Measurements from ENCODE around the gene TNFRSF12A. TPM values are rescaled to one million over a fixed set of nuclear protein-coding genes. Genes with fewer than 3 reads are reported as not detected.
"Not testable (repeated sequence)": the region's sequence is repeated elsewhere in the genome, so short reads cannot be mapped to it uniquely, and the experiment has no call there.

TNFRSF12A gene
- total RNA-seq, 2 experiments from 2014 or later: 11.8 to 13.5 TPM

DNA sequence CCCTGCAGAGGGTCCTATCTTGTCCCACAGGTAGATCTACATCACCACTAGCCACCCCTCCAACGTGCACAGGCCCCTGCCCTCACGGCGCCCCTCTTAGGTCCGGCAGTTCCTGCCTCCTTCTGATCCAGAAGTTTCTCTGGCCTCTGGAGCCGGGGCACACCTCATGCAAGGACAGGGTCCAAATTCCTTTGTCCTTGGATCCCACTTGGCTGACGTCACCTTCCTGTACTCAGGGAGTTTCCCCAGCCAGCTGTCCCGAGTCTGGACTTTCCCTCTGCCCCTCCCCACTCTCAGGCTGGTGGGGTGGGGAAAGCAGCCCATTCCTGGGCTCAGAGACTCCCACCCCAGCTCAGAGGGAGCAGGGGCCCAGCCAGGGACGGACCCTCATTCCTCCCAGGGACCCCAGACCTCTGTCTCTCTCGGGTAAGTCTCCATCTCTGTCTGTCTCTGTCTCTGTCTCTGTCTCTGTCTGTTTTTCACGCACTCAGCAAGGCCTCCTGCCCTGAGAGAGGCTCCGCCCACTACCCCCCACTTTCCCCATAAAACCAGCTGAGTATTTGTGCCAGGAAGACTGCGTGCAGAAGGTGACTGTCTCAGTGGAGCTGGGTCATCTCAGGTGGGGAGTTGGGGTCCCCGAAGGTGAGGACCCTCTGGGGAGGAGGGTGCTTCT is 45.0 kb downstream of the TNFRSF12A start, which contains the start of gene IL32:
Gene IL32, plus strand, starts transcription at position 572 of the 673 bp plus-strand sequence. CDS start 172 bp downstream, outside the sequence.
- Mint-ChIP-seq H3K4me1 (ENCODE audit: low read depth) (peaks cover 55% of the 10 kb centered on the region), H3K4me3 (peak within 1 kb of the TSS; percentile 97), H3K27me3 (no peaks in the 10 kb centered on the region), H3K9me3 (no peaks in the 10 kb centered on the region), H3K36me3 (ENCODE audit: low read depth) (peaks cover 45% of the 10 kb centered on the region), H3K27ac (peak within 1 kb of the TSS; percentile 99)
- ATAC-seq: peak; percentile 55
- DNase-seq: peak; percentile 77
- CTCF ChIA-PET: interaction anchor here (0.6 to 14.0 kb wide), 6 partner anchors 10 to 103 kb away, joined by 3 to 288 read pairs (median 3); no protein-coding TSS in a partner anchor
- intact Hi-C loops (cut with micrococcal nuclease): no loop called here
- TF ChIP-seq CTCF (IDR thresholded peaks at IDR 0.05): no peak
- POLR2A ChIA-PET: interaction anchor here (0.9 to 4.0 kb wide), 10 partner anchors 11 to 107 kb away, joined by 3 to 49 read pairs (median 5); partner anchors contain the start of gene ZNF213

DNA sequence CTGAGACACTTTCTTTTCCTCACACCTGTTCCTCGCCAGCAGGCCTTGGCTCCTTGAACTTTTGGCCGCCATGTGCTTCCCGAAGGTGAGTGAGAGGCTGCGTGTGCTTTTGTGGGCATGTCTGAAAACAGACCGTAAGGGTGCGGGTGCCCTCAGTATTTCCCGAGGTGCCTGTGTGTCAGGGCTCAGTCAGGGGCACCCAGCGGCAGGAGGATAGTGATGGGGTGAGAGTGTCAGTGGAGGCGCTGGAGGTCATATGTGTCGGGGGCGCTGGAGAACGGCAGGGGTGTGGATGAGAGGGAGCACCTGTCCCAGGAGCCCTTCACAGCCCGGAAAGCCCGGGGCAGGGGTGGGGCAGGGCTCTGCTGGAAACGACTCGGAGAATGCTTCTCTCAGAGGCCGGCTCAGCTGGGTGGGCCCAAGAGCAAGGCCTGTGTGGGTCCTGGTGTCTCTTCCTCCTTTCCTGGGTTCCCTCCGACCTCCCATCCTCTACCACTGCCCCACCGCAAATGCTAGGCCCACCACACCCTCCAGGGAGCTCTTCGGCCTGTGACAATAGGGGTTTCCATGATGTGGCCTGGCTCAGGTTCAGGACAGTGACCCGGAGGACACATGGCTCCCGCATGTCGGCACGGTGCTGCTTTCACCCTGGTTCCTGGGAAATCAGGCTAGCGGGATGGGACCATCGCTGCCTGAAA is 45.7 kb downstream of the TNFRSF12A start:
- intact Hi-C loops (cut with micrococcal nuclease): no loop called here
- peaks cover 57% of the 10 kb centered on the region for H3K4me1 Mint-ChIP-seq (ENCODE audit: low read depth)
- ChIA-PET CTCF (interaction anchor here (0.6 to 14.0 kb wide), 8 partner anchors 9 to 102 kb away, joined by 3 to 288 read pairs (median 3); no protein-coding TSS in a partner anchor), POLR2A (interaction anchor here (0.8 to 4.0 kb wide), 7 partner anchors 10 to 106 kb away, joined by 3 to 49 read pairs (median 5); partner anchors contain the start of gene ZNF213)
- TF ChIP-seq CTCF (IDR thresholded peaks at IDR 0.05): no peak
- ATAC-seq (peak; percentile 13), DNase-seq (peak; percentile 45)
- no peaks in the 10 kb centered on the region for H3K9me3 Mint-ChIP-seq
- H3K27ac Mint-ChIP-seq: peak overlapping the region; percentile 99
- H3K4me3 Mint-ChIP-seq: peak overlapping the region; percentile 97
- peaks cover 48% of the 10 kb centered on the region for H3K36me3 Mint-ChIP-seq (ENCODE audit: low read depth)
- H3K27me3 Mint-ChIP-seq: no peaks in the 10 kb centered on the region

DNA sequence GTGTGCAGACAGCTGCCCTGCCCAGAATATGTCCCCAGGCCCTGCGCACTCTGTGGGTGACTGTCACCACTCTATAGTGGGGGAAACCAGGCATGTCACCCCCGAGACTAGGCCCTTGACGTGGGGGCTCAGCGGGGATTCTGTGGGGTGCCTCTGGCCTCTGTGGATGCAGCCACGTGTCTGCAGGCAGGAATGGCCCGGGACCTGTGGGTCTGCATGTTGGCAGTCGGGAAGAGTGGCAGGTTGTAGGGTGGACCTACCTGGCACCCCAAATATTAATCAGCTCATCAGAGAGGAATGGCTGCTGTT is 46.2 kb downstream of the TNFRSF12A start:
- no peak for TF ChIP-seq CTCF (IDR thresholded peaks at IDR 0.05)
- POLR2A ChIA-PET: interaction anchor here (0.8 to 4.0 kb wide), 6 partner anchors 10 to 106 kb away, joined by 3 to 49 read pairs (median 5); no protein-coding TSS in a partner anchor
- ATAC-seq (no peak), DNase-seq (no peak)
- H3K27me3 Mint-ChIP-seq: no peaks in the 10 kb centered on the region
- peaks cover 48% of the 10 kb centered on the region for H3K36me3 Mint-ChIP-seq (ENCODE audit: low read depth)
- no peaks in the 10 kb centered on the region for H3K9me3 Mint-ChIP-seq
- peak overlapping the region; percentile 99 for H3K27ac Mint-ChIP-seq
- H3K4me1 Mint-ChIP-seq (ENCODE audit: low read depth): peaks cover 62% of the 10 kb centered on the region
- peak overlapping the region; percentile 97 for H3K4me3 Mint-ChIP-seq
- CTCF ChIA-PET: interaction anchor here (0.7 to 14.0 kb wide), 3 partner anchors 34 to 68 kb away, joined by 3 to 288 read pairs (median 4); no protein-coding TSS in a partner anchor
- intact Hi-C loops (cut with micrococcal nuclease): no loop called here

DNA sequence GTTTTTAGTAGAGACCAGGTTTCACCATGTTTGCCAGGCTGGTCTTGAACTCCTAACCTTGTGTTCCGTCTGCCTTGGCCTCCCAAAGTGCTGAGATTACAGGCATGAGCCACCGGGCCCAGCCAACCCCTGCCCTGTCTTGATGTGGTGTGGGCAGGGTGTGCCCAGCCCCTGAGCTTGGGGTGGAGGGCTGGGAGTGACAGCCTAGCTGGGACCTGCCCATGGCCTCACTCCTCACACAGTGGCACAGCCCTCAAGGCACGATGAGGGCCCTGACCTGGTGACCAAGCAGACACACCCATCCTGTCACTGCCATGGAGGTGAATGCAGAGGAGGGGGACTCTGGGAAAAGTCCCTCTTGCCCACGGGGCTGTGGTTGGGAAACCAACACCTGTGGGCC is 48.3 kb downstream of the TNFRSF12A start:
- intact Hi-C loops (cut with micrococcal nuclease): no loop called here
- POLR2A ChIA-PET: interaction anchor here (0.9 to 4.0 kb wide), 5 partner anchors 8 to 66 kb away, joined by 3 to 49 read pairs (median 10); partner anchors contain the start of gene ZNF213
- no peak for TF ChIP-seq CTCF (IDR thresholded peaks at IDR 0.05)
- H3K27me3 Mint-ChIP-seq: no peaks in the 10 kb centered on the region
- peaks cover 63% of the 10 kb centered on the region for H3K4me1 Mint-ChIP-seq (ENCODE audit: low read depth)
- CTCF ChIA-PET: interaction anchor here (2.7 to 14.0 kb wide), 2 partner anchors 10 to 60 kb away, joined by 14 to 288 read pairs; no protein-coding TSS in a partner anchor
- DNase-seq: no peak
- no peaks in the 10 kb centered on the region for H3K9me3 Mint-ChIP-seq
- H3K27ac Mint-ChIP-seq: peak overlapping the region; percentile 96
- ATAC-seq: no peak
- peaks cover 48% of the 10 kb centered on the region for H3K36me3 Mint-ChIP-seq (ENCODE audit: low read depth)
- H3K4me3 Mint-ChIP-seq: peak overlapping the region; percentile 97

DNA sequence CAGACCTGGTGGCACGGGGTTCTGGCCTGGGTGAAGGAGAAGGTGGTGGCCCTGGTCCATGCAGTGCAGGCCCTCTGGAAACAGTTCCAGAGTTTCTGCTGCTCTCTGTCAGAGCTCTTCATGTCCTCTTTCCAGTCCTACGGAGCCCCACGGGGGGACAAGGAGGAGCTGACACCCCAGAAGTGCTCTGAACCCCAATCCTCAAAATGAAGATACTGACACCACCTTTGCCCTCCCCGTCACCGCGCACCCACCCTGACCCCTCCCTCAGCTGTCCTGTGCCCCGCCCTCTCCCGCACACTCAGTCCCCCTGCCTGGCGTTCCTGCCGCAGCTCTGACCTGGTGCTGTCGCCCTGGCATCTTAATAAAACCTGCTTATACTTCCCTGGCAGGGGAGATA is 49.0 kb downstream of the TNFRSF12A start:
- ATAC-seq; DNase-seq; H3K9me3 Mint-ChIP-seq; H3K27me3 Mint-ChIP-seq; intact Hi-C loops (cut with micrococcal nuclease): not testable (repeated sequence)
- CTCF ChIA-PET: interaction anchor here (1.0 to 2.7 kb wide), 2 partner anchors 10 to 50 kb away, joined by 3 to 14 read pairs; no protein-coding TSS in a partner anchor
- peaks cover 48% of the 10 kb centered on the region for H3K36me3 Mint-ChIP-seq (ENCODE audit: low read depth)
- H3K27ac Mint-ChIP-seq: peak overlapping the region; percentile 93
- H3K4me1 Mint-ChIP-seq (ENCODE audit: low read depth): peaks cover 66% of the 10 kb centered on the region
- POLR2A ChIA-PET: interaction anchor here (1.4 to 2.3 kb wide), 2 partner anchors 10 to 18 kb away, joined by 3 to 10 read pairs; no protein-coding TSS in a partner anchor
- peak overlapping the region; percentile 47 for H3K4me3 Mint-ChIP-seq

Measured in activated CD8-positive, alpha-beta T cell treated with anti-CD3 and anti-CD28 coated beads for 36 hours (primary cell).